Epidermal melanocyte (primary cell): ENCODE measurements around the gene RNU2-1.
A peak's percentile ranks its signal among the peaks of the same experiment; 100 is the strongest.
"Not testable (repeated sequence)": the region's sequence is repeated elsewhere in the genome, so short reads cannot be mapped to it uniquely, and the experiment has no call there.

Source experiments
- DNase-seq: peaks from one replicate; pipeline ENCODE4 v3.0.0; 2011; ENCODE audit warnings: low spot score; ENCODE audit not compliant: insufficient read length

Gene RNU2-1

DNA sequence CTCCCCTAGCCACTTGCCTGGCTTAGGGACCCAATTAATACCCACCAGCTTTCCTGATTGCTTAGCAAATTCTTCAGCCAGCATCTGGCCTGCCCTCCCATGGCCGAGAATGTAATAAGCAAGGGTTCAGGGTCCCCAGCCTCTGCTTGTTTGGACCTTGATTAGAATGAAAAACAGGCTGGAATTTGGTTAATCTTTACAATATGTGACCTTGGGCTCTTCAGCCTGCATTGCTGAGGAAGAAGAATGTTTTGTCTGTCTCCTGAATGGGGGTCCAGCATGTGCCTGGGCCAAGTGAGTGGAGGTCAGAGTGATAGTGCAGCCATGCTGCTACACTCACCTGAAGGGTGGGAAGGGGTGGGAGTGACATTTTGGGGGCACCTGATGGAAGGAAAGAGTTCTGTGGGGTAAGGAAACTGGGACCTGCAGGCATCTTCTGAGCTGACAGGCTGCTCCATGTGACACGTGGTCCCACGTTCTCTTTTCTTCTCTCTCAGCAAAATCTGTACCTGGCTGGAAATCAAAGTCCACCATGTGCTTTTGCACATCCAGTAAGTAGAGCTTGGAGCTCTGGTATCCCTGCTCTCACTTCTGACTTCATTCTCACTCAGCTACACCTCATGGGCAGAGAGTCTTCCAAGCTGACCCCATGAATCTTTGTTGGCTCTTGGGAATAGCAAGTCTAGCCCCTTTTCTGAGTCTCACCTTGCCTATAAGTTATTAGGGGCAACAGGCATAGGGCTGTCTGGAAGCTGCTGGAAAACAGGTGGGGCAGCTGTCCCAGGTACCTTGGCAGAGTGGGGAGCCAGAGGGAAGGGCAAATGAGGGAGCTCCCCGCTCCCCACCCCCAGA is 16.8 kb downstream of the RNU2-1 start:
- no peak for DNase-seq

DNA sequence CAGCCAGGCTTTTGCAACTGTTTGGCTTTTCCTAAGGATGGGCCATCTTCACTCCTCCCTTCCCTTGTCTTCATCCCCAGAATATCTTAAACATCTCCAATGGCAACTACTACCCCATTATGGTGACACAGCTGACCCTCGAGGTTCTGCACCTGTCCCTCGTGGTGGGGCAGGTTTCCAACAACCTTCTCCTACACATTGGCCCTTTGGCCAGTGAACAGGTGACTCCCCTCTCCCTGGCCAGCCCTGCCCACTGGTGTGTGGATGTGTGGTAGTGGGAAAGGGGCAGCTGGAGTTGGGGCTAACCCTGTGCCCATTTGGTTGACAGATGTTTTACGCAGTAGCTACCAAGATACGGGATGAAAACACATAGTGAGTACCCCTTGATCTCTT is 17.4 kb downstream of the RNU2-1 start:
- DNase-seq = no peak

DNA sequence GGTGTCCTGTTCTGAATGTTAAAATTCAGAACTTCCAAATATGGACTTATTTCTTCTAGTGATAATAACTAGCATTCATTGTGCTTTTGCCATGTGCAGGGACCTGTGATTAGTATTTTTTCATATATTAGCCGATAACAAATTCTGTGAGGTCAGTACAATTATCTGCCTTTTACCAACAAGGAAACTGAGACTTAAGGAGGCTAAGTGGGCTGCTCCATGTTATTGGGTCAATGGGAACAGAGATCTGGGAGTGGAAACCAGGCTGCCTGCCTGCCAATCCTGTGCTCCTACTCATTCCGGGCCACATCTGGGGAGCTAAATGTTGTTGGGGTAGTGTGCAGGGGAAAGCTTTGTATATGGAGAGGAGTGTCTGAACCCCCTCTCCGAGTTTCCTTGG is 18.4 kb downstream of the RNU2-1 start:
- DNase-seq = no peak

DNA sequence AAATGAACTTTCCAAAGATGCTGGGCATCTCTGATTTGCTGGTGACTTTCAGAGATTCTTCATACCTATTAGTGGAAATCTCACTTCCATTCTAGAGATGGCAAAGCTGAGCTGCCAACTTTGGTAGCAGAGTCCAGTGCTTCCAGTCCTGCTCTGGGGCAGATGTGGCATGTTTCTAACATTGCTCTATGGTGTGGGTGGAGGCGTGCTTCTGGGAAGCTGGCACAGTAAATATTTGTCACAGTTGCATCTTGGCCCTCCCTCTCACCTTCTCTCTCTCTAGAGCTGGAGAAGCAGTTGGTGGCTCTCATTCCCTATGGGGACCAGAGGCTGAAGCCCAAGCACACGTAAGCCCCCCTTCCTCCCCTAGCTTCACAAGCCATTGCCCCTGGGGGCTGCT is 20.2 kb downstream of the RNU2-1 start:
- no peak for DNase-seq

DNA sequence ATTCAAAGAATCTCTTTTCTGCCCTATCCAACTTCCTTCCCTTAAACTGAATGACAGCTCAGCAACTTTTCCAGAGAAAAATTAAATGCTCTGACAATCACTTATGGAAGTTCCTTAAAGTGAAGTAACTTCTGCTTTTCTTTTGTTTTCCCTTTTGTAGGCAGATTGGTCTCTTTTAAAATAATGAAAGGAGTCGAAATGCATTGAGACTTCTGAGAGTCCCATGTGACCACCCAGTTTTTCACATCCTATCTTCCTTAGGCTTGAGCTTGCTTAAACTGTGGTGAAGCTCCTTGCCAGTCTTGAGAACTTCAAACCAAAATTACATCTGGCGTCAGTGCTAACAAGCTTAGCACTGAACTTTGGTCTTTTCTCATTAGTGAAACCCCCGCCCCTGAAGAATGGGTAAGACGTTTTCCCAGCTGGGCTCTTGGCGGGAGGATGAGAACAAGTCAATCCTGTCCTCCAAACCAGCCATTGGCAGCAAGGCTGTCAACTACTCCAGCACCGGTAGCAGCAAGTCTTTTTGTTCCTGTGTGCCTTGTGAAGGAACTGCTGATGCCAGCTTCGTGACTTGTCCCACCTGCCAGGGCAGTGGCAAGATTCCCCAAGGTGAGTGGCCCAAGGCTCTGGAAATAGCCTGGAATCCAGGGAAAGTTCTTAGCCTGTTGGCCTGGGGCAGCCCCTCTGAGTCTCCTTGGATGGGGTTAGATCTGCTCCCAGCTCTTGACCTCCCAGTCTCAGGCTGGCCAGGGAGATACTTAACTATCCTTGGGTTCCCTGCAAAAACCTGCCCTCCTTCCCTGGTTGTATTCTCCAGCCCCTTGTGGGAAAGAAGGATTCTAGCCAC is 20.9 kb downstream of the RNU2-1 start:
- no peak for DNase-seq

DNA sequence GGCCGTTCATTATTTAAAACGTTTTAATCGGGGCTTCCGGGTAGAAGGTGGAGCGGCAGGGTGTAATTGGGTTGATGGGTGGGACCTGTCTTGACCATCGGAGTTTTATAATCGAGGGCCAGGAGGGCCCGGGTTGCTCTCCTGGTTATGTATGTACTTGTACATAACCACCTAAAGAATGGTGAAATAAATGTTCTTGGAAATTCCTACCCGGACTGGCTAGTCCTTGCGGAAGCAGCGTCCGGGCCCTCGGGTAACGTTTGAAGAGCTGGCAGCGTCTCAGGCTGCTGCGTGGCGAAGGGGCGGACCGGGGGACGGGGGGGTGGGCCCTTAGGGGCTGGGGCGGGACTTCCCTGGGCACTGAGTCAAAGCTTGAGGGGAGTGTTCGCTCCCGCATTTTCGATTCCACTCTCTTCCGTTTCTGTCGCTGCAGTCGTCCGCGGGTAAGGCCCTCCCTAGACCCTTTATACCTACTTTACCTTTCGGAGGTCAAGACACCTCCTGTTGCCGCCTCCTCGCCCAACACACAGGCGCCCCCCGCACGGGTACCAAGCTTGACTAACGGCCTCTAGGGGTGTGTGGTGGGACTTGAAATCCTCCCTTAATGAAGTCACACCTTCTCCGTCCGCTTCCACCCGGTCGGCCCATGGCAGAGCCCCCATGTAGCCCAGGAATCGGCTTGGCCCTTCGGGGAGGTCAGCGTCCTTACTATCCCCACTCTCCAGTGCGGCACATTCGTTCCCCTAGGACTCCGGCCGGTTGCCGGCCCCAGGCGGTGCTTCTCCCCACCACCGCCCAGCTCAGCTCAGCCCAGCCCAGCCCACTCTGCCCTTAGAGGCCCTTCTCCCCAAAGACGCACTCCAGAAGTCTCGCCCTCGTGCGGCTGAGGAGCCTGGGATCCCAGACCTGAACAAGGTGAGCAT is 22.0 kb downstream of the RNU2-1 start, which contains the start of gene TMEM106A:
TMEM106A (plus strand) TSS at position 396 of the 923 bp plus-strand sequence. CDS start 1,167 bp downstream, outside the sequence.
- peak; percentile 91 for DNase-seq

DNA sequence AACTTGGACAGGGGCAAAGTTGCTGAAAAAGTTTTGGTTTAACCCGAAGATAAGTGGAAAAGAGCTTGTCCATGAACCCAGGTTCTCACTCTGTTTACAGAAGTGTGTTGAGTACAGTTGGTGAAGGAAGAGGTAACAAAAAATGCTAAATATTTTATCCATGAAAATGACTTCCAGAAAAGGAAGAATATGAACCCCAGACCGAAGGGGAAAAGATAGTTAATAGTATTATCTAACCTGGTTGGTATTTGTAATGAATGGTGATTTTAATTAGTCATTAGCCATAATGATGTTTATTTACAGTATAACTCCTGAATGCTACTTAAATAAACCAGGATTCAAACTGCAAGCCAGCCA is 22.7 kb downstream of the RNU2-1 start:
- DNase-seq = no peak

DNA sequence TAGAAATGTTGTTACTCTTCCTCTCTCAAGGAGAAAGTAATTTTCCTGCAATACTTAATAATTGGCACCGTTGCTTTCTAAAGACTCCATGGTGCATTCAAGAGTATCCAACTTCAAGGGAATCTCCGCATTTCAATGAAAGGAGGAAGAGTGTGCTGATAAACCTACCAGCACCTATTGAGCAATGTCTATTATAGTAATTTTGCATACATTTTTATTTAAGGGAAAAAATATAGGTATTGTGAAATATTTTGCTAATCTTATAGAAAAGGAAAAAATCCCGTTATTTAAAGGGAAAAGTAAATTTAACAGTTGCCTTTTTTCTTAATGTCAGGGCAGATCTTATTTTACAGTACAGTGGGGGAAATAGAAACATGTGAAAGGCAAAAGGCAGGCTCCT is 23.2 kb downstream of the RNU2-1 start:
- no peak for DNase-seq

DNA sequence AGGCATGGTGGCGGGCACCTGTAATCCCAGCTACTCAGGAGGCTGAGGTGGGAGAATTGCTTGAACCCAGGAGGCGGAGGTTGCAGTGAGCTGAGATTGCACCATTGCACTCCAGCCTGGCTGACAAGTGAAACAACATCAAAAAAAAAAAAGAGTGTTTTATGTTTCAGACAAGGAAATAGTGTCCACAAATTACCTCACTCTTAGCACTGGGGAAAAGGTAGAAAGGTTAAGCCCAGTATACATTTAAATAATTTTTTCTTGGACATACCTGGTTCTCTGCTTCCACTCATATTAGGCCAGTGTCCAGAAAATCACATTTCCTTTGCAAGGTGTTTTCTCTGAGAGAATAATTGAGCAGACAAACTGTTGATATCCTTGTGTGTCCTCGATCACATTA is 30.8 kb downstream of the RNU2-1 start:
- DNase-seq = not testable (repeated sequence)

DNA sequence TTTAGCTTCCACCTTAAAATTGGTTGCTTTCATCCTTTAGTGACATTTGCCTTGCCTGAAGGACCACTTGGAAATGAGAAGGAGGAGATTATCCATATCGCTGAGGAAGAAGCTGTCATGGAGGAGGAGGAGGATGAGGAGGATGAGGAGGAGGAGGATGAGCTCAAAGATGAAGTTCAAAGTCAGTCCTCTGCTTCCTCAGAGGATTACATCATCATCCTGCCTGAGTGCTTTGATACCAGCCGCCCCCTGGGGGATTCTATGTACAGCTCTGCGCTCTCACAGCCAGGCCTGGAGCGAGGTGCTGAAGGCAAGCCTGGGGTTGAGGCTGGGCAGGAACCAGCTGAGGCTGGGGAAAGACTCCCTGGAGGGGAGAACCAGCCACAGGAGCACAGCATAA is 33.6 kb downstream of the RNU2-1 start:
- no peak for DNase-seq

DNA sequence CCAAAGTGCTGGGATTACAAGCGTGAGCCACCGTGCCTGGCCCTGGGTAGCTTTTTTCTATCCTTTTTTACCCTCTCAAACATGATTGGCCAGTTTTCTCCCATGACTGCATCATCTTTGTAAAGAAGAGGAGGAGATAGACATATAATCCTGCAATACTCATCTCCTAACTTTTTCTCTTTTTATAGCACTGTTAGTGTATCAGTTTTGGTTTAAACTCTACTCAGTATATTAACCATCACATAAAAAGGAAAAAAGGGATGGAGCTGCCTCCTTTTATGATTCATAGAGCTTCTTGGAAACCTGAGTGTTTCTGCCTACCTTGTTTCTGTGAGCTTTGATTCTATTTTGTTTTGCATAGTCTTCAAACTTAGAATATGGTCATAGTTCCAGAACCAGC is 34.1 kb downstream of the RNU2-1 start:
- DNase-seq = no peak

DNA sequence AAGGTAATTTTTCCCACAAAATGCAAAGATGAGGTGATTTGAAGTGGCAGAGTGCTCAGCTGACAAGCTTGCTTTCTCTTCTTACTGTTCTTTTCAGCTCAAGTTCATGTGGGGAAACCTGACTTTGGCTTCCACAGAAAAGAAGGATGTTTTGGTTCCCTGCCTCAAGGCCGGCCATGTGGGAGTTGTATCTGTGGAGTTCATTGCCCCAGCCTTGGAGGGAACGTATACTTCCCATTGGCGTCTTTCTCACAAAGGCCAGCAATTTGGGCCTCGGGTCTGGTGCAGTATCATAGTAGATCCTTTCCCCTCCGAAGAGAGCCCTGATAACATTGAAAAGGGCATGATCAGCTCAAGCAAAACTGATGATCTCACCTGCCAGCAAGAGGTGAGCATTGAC is 40.5 kb downstream of the RNU2-1 start:
- DNase-seq = no peak

DNA sequence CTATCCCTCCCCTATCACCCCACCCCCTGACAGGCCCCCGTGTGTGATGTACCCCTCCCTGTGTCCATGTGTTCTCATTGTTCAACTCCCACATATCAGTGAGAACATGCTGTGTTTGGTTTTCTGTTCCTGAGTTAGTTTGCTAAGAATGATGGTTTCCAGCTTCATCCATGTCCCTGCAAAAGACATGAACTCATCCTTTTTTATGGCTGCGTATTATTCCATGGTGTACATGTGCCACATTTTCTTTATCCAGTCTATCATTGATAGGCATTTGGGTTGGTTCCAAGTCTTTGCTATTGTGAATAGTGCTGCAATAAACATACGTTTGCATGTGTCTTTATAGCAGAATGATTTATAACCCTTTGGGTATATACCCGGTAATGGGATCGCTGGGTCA is 47.1 kb downstream of the RNU2-1 start:
- not testable (repeated sequence) for DNase-seq

DNA sequence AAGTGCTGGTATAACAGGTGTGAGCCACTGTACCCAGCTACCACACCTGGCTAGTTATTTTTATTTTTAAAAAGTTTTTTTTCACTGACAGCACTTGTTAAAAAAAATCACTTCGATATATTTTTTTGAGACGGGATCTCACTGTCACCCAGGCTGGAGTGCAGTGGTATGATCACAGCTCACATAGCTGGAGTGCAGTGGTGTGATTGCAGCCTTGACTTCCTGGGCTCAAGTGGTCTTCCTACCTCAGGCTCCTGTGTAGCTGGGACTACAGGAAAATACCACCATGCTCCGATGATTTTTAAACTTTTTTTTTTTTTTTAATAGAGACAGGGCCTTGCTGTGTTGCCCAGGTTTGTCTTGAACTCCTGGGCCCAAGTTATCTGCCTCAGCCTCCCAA is 49.9 kb downstream of the RNU2-1 start:
- DNase-seq = no peak
